ENCODE results near the gene CTAG1A. TPM values are rescaled to one million over a fixed set of nuclear protein-coding genes. Genes with fewer than 3 reads are reported as not detected.

CTAG1A gene
- total RNA-seq, 3 donors from 2014 or later (not counting 1 experiment from before 2014, with no cell fraction given): not detected

GRCh38 chrX:154592505-154592904 lies 7.6 kb downstream of the CTAG1A start:
- H3K27me3 Mint-ChIP-seq (ENCODE audit: low read depth in 2 of 2): no peaks in the 10 kb centered on the region
- Histone ChIP-seq H3K9me3 (ENCODE audit: control insufficient read depth, insufficient read depth, low read length) (no peaks in the 10 kb centered on the region), H3K27me3 (ENCODE audit: control insufficient read depth, insufficient read depth, low read length) (no peaks in the 10 kb centered on the region), H3K36me3 (ENCODE audit: control insufficient read depth, insufficient read depth, low read length) (no peaks in the 10 kb centered on the region), H3K4me1 (ENCODE audit: control insufficient read depth, insufficient read depth, low read length) (peaks cover 11% of the 10 kb centered on the region), H3K4me3 (ENCODE audit: low read length) (no peak overlapping the region), H3K27ac (ENCODE audit: low read length) (no peak overlapping the region)
- H3K4me3 Mint-ChIP-seq: no peak overlapping the region
- no peak for TF ChIP-seq CTCF (IDR thresholded peaks at IDR 0.05)
- H3K27ac Mint-ChIP-seq: no peak overlapping the region
- no peak for DNase-seq
- no peak for ATAC-seq
- no peaks in the 10 kb centered on the region for H3K9me3 Mint-ChIP-seq
- H3K36me3 Mint-ChIP-seq: no peaks in the 10 kb centered on the region
- WGBS (ENCODE audit: insufficient coverage): 98% methylated on average over 4 of the region's 5 CpGs
- intact Hi-C loops (cut with micrococcal nuclease): no loop called here
- peaks cover 15 to 18% of the 10 kb centered on the region in 2 donors for H3K4me1 Mint-ChIP-seq

- no peak for ATAC-seq
- Histone ChIP-seq H3K4me1 (ENCODE audit: control insufficient read depth, insufficient read depth, low read length) (peaks cover 11% of the 10 kb centered on the region), H3K27me3 (ENCODE audit: control insufficient read depth, insufficient read depth, low read length) (no peaks in the 10 kb centered on the region), H3K27ac (ENCODE audit: low read length) (no peak overlapping the region), H3K4me3 (ENCODE audit: low read length) (no peak overlapping the region), H3K9me3 (ENCODE audit: control insufficient read depth, insufficient read depth, low read length) (no peaks in the 10 kb centered on the region), H3K36me3 (ENCODE audit: control insufficient read depth, insufficient read depth, low read length) (no peaks in the 10 kb centered on the region)
- no peaks in the 10 kb centered on the region for H3K9me3 Mint-ChIP-seq
- no peaks in the 10 kb centered on the region for H3K27me3 Mint-ChIP-seq (ENCODE audit: low read depth in 2 of 2)
- intact Hi-C loops (cut with micrococcal nuclease): no loop called here
- TF ChIP-seq CTCF (IDR thresholded peaks at IDR 0.05): no peak
- WGBS (ENCODE audit: insufficient coverage): 97% methylated on average over 5 of the region's 5 CpGs
- H3K36me3 Mint-ChIP-seq: no peaks in the 10 kb centered on the region
- H3K4me1 Mint-ChIP-seq: peaks cover 18 to 19% of the 10 kb centered on the region in 2 donors
- no peak overlapping the region for H3K27ac Mint-ChIP-seq
- no peak for DNase-seq
- H3K4me3 Mint-ChIP-seq: no peak overlapping the region
Observed at GRCh38 chrX:154593201-154593600, 8.3 kb downstream of the CTAG1A start.

GRCh38 chrX:154594491-154594890 lies 9.6 kb downstream of the CTAG1A start:
- peaks cover 18 to 19% of the 10 kb centered on the region in 2 donors for H3K4me1 Mint-ChIP-seq
- H3K9me3 Mint-ChIP-seq: no peaks in the 10 kb centered on the region
- ATAC-seq (no peak), DNase-seq (no peak)
- no peaks in the 10 kb centered on the region for H3K36me3 Mint-ChIP-seq
- Histone ChIP-seq H3K4me3 (ENCODE audit: low read length) (no peak overlapping the region), H3K27ac (ENCODE audit: low read length) (no peak overlapping the region), H3K27me3 (ENCODE audit: control insufficient read depth, insufficient read depth, low read length) (no peaks in the 10 kb centered on the region), H3K9me3 (ENCODE audit: control insufficient read depth, insufficient read depth, low read length) (no peaks in the 10 kb centered on the region), H3K36me3 (ENCODE audit: control insufficient read depth, insufficient read depth, low read length) (no peaks in the 10 kb centered on the region), H3K4me1 (ENCODE audit: control insufficient read depth, insufficient read depth, low read length) (peaks cover 11% of the 10 kb centered on the region)
- H3K27me3 Mint-ChIP-seq (ENCODE audit: low read depth in 2 of 2): no peaks in the 10 kb centered on the region
- intact Hi-C loops (cut with micrococcal nuclease): no loop called here
- H3K27ac Mint-ChIP-seq: no peak overlapping the region
- TF ChIP-seq CTCF (IDR thresholded peaks at IDR 0.05): no peak
- WGBS (ENCODE audit: insufficient coverage): 88% methylated on average over 3 of the region's 4 CpGs
- H3K4me3 Mint-ChIP-seq: no peak overlapping the region

GRCh38 chrX:154595559-154596249 lies 10.8 kb downstream of the CTAG1A start:
- no CpG with 5 or more reads among the region's 2 CpGs for WGBS (ENCODE audit: insufficient coverage)

More at GRCh38 chrX:154595559-154596249, 10.8 kb downstream of the CTAG1A start:
- Mint-ChIP-seq H3K27me3 (ENCODE audit: low read depth in 2 of 2) (no peaks in the 10 kb centered on the region), H3K27ac (peak overlapping the region; percentile 2 to 15), H3K4me1 (peaks cover 19 to 26% of the 10 kb centered on the region in 2 donors), H3K36me3 (no peaks in the 10 kb centered on the region), H3K9me3 (no peaks in the 10 kb centered on the region), H3K4me3 (peak overlapping the region; percentile 52)
- intact Hi-C loops (cut with micrococcal nuclease): no loop called here
- Histone ChIP-seq H3K27ac (ENCODE audit: low read length) (no peak overlapping the region), H3K9me3 (ENCODE audit: control insufficient read depth, insufficient read depth, low read length) (no peaks in the 10 kb centered on the region), H3K4me1 (ENCODE audit: control insufficient read depth, insufficient read depth, low read length) (peaks cover 15% of the 10 kb centered on the region), H3K4me3 (ENCODE audit: low read length) (no peak overlapping the region), H3K27me3 (ENCODE audit: control insufficient read depth, insufficient read depth, low read length) (no peaks in the 10 kb centered on the region), H3K36me3 (ENCODE audit: control insufficient read depth, insufficient read depth, low read length) (no peaks in the 10 kb centered on the region)
- DNase-seq (no peak), ATAC-seq (no peak)
- TF ChIP-seq CTCF (IDR thresholded peaks at IDR 0.05): no peak

All from natural killer cell (primary cell).